SK-N-SH (cell line): ENCODE results near the gene STAG2. TPM values are rescaled to one million over a fixed set of nuclear protein-coding genes. Genes with fewer than 3 reads are reported as not detected.

Experiments used
- CTCF ChIA-PET: fragments of 300-600, 350-600 bp; formaldehyde crosslinking; extraction: SDS; loops from one replicate; lab custom pipeline; 2021; lab: Yijun Ruan, JAX
- POLR2A ChIA-PET: fragments of 350-600 bp; sonication (Branson Sonifier 250); formaldehyde crosslinking; extraction: SDS; loops from one replicate; lab custom pipeline; 2020; ENCODE audit warnings: antibody characterized with exemption, inconsistent platforms; lab: Yijun Ruan, JAX
- DNase-seq: peaks from one replicate; pipeline ENCODE4 v3.0.0; 2012
- H2AFZ ChIP-seq: fragments of 200-600 bp; sonication (generic); 2 replicates; pipeline ENCODE4 v1.8.1; 2016; ENCODE audit warnings: antibody characterized with exemption, mild to moderate bottlenecking, low read depth
- H3F3A ChIP-seq: fragments of 200-600 bp; sonication (generic); replicated peaks from 2 replicates; pipeline ENCODE3; 2016; ENCODE audit warnings: antibody characterized with exemption, mild to moderate bottlenecking; ENCODE audit not compliant: insufficient read depth
- H3K27ac ChIP-seq, 2 experiments: fragments of 200-500 bp in 1 of 2; fragments of 200-600 bp in 1 of 2; sonication (Bioruptor generic) in 1 of 2; sonication (generic), shearing (Covaris generic) in 1 of 2; 2 replicates each; pipeline versions ENCODE4 v1.5.1 to v1.6.1; 2014 to 2016; ENCODE audit warnings: low read depth in 2 of 2, inconsistent platforms in 1 of 2, low read length in 1 of 2, mild to moderate bottlenecking in 1 of 2, mixed read lengths in 1 of 2
- H3K27me3 ChIP-seq: fragments of 200-600 bp; sonication (generic), shearing (Covaris generic); 2 replicates; pipeline ENCODE4 v1.6.1; 2016; ENCODE audit warnings: mixed run types; ENCODE audit not compliant: insufficient read depth
- H3K36me3 ChIP-seq, 2 experiments: fragments of 200-500 bp in 1 of 2; fragments of 200-600 bp in 1 of 2; sonication (Bioruptor generic) in 1 of 2; sonication (generic) in 1 of 2; replicated peaks in 1 of 2; 2 replicates each; pipeline versions ENCODE3 to v1.5.1; 2014 to 2016; ENCODE audit warnings: low read length in 1 of 2, mild to moderate bottlenecking in 1 of 2; ENCODE audit not compliant: insufficient read depth in 2 of 2, control insufficient read depth in 1 of 2
- H3K4me1 ChIP-seq, 2 experiments: fragments of 200-500 bp in 1 of 2; fragments of 200-600 bp in 1 of 2; sonication (Bioruptor generic) in 1 of 2; sonication (generic), shearing (Covaris generic) in 1 of 2; 2 replicates each; pipeline versions ENCODE4 v1.5.1 to v1.6.1; 2014 to 2016; ENCODE audit warnings: low read depth in 1 of 2, low read length in 1 of 2, mixed run types in 1 of 2; ENCODE audit not compliant: insufficient read depth in 2 of 2, control insufficient read depth in 1 of 2
- H3K4me2 ChIP-seq: fragments of 200-600 bp; sonication (generic), shearing (Covaris generic); 2 replicates; pipeline ENCODE4 v1.6.1; 2017; ENCODE audit warnings: mixed run types
- H3K4me3 ChIP-seq, 2 experiments: fragments of 200-500 bp in 1 of 2; fragments of 200-600 bp in 1 of 2; sonication (Bioruptor generic) in 1 of 2; sonication (generic), shearing (Covaris generic) in 1 of 2; 2 replicates each; pipeline versions ENCODE4 v1.5.1 to v1.8.1; 2014 to 2016; ENCODE audit warnings: low read depth in 2 of 2, inconsistent platforms in 1 of 2, low read length in 1 of 2, mild to moderate bottlenecking in 1 of 2, mixed read lengths in 1 of 2, moderate library complexity in 1 of 2
- H3K79me2 ChIP-seq: fragments of 200-600 bp; sonication (generic); 2 replicates; pipeline ENCODE4 v1.8.1; 2017; ENCODE audit warnings: mild to moderate bottlenecking; ENCODE audit not compliant: insufficient read depth
- H3K9ac ChIP-seq: fragments of 200-600 bp; sonication (generic); 2 replicates; pipeline ENCODE4 v1.6.1; 2017; ENCODE audit warnings: mixed run types
- H3K9me2 ChIP-seq: fragments of 200-600 bp; sonication (generic); 2 replicates; pipeline ENCODE4 v1.6.1; 2017; ENCODE audit warnings: mixed run types
- H3K9me3 ChIP-seq: fragments of 200-600 bp; sonication (generic); 2 replicates; pipeline ENCODE4 v1.6.1; 2017; ENCODE audit warnings: mixed run types, mild to moderate bottlenecking, moderate library complexity
- H4K20me1 ChIP-seq: fragments of 200-600 bp; sonication (generic); 2 replicates; pipeline ENCODE4 v1.6.1; 2017; ENCODE audit warnings: mild to moderate bottlenecking, mixed run types; ENCODE audit not compliant: insufficient read depth
- CHD2 ChIP-seq: fragments of 150-350 bp; IDR thresholded peaks from 2 replicates; pipeline ENCODE4 v1.6.1; 2018; ENCODE audit warnings: low read length; ENCODE audit not compliant: partially characterized antibody
- ELF1 ChIP-seq: IDR thresholded peaks from 2 replicates; pipeline ENCODE4 v1.4.0; 2012
- EP300 ChIP-seq, 2 experiments: IDR thresholded peaks; 2 replicates each; pipeline versions ENCODE4 v1.4.0 to v1.6.1; 2012; ENCODE audit warnings: borderline replicate concordance in 1 of 2, low read depth in 1 of 2, low read length in 1 of 2
- FOXJ3 ChIP-seq: sonication (generic); formaldehyde crosslinking; IDR thresholded peaks from 2 replicates; pipeline ENCODE4 v1.5.1; 2020; ENCODE audit warnings: mild to moderate bottlenecking, missing genetic modification reagents
- FOXM1 ChIP-seq: IDR thresholded peaks from 2 replicates; pipeline ENCODE4 v1.4.0; 2012; ENCODE audit warnings: low read depth, mild to moderate bottlenecking
- GATA2 ChIP-seq: sonication (generic); formaldehyde crosslinking; IDR thresholded peaks from 2 replicates; pipeline ENCODE4 v1.5.0; 2020; ENCODE audit warnings: mild to moderate bottlenecking, missing genetic modification reagents
- JUND ChIP-seq: IDR thresholded peaks from 2 replicates; pipeline ENCODE4 v1.4.0; 2012
- MEF2A ChIP-seq: IDR thresholded peaks from 2 replicates; pipeline ENCODE4 v1.4.0; 2012; ENCODE audit warnings: low read depth, borderline replicate concordance
- NFIC ChIP-seq: IDR thresholded peaks from 2 replicates; pipeline ENCODE4 v1.4.0; 2012; ENCODE audit warnings: borderline replicate concordance
- POLR2AphosphoS5 ChIP-seq: IDR thresholded peaks from 2 replicates; pipeline ENCODE4 v1.6.1; 2012; ENCODE audit warnings: low read depth, low read length
- RCOR1 ChIP-seq: fragments of 150-350 bp; IDR thresholded peaks from 2 replicates; pipeline ENCODE4 v1.6.1; 2017; ENCODE audit warnings: antibody characterized with exemption, low read length
- RFX5 ChIP-seq: IDR thresholded peaks from 2 replicates; pipeline ENCODE4 v1.6.1; 2012; ENCODE audit warnings: mild to moderate bottlenecking, improper control_type of control experiment, low read length
- RXRA ChIP-seq: IDR thresholded peaks from 2 replicates; pipeline ENCODE4 v1.4.0; 2012; ENCODE audit warnings: low read depth, mild to moderate bottlenecking, borderline replicate concordance
- SIN3A ChIP-seq: IDR thresholded peaks from 2 replicates; pipeline ENCODE4 v1.6.1; 2012; ENCODE audit warnings: low read depth, mild to moderate bottlenecking, low read length, moderate library complexity, borderline replicate concordance
- SMC3 ChIP-seq: IDR thresholded peaks from 2 replicates; pipeline ENCODE4 v1.6.1; 2012; ENCODE audit warnings: low read depth, low read length, improper control_type of control experiment
- TAF1 ChIP-seq: IDR thresholded peaks from 2 replicates; pipeline ENCODE4 v1.6.1; 2012; ENCODE audit warnings: low read depth, mild to moderate bottlenecking, low read length, moderate library complexity, borderline replicate concordance
- TCF12 ChIP-seq: IDR thresholded peaks from 2 replicates; pipeline ENCODE4 v1.4.0; 2012
- TEAD4 ChIP-seq: IDR thresholded peaks from 2 replicates; pipeline ENCODE4 v1.4.0; 2012; ENCODE audit warnings: mild to moderate bottlenecking, borderline replicate concordance; ENCODE audit not compliant: insufficient read depth
- YY1 ChIP-seq: IDR thresholded peaks from 2 replicates; pipeline ENCODE4 v1.4.0; 2012; ENCODE audit warnings: low read depth, mild to moderate bottlenecking
- WGBS: methylation state at CpG from one replicate; pipeline ENCODE4 v1.1.6; 2017; ENCODE audit warnings: low lambda C conversion rate; 5-methylcytosine and 5-hydroxymethylcytosine counted together
- polyA plus RNA-seq, 3 experiments: library from polyadenylated mRNA; depleted of rRNA; stranded (reverse); fragments of >200 nt; gene quantifications; 2 replicates each; pipeline ENCODE4 v1.2.3, GENCODE V29; 2012
- TF ChIP-seq, protein P1 (sequence below): IDR thresholded peaks from 2 replicates; pipeline ENCODE4 v1.4.0; 2012; ENCODE audit warnings: low read depth, borderline replicate concordance
- TF ChIP-seq, protein P2 (sequence below): fragments of 200-600 bp; sonication (generic); IDR thresholded peaks from 2 replicates; pipeline ENCODE4 v1.6.1; 2017; ENCODE audit warnings: antibody characterized with exemption, mild to moderate bottlenecking, moderate library complexity
- TF ChIP-seq, protein P3 (sequence below): IDR thresholded peaks from 2 replicates; pipeline ENCODE4; 2012
- TF ChIP-seq, protein P4 (sequence below): IDR thresholded peaks from 2 replicates; pipeline ENCODE4 v1.4.0; 2012; ENCODE audit warnings: low read depth
- TF ChIP-seq, protein P5 (sequence below): fragments of 150-350 bp; IDR thresholded peaks from 2 replicates; pipeline ENCODE4 v1.6.1; 2016; ENCODE audit warnings: mild to moderate bottlenecking, low read depth, low read length

Gene STAG2
- polyA plus RNA-seq, 1 of the 3 experiments (the other 2 are of a cell fraction) = 11.3 TPM

DNA sequence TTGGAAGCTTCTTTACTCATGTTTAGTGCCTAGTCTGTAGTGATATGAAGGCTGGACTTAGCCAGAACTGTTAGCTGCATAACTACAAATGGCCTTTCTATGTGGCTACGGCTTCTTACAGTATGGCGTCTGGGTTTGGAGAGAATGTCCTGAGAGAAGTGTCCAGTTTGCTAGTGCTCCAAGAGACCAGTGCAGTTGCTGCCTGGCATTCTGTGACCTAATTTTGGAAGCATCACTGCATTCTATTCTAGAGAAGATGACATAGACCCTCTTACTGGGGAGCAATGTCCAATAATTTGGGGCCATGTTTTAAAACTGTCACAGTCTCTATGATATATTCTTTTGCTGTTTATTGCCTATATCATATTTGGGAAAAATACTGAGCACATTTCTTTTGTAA, 74.2 kb downstream of the STAG2 start (continued):
- TF ChIP-seq, protein P1, sequence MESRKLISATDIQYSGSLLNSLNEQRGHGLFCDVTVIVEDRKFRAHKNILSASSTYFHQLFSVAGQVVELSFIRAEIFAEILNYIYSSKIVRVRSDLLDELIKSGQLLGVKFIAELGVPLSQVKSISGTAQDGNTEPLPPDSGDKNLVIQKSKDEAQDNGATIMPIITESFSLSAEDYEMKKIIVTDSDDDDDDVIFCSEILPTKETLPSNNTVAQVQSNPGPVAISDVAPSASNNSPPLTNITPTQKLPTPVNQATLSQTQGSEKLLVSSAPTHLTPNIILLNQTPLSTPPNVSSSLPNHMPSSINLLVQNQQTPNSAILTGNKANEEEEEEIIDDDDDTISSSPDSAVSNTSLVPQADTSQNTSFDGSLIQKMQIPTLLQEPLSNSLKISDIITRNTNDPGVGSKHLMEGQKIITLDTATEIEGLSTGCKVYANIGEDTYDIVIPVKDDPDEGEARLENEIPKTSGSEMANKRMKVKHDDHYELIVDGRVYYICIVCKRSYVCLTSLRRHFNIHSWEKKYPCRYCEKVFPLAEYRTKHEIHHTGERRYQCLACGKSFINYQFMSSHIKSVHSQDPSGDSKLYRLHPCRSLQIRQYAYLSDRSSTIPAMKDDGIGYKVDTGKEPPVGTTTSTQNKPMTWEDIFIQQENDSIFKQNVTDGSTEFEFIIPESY = no peak
- TF ChIP-seq CHD2 = no peak
- TF ChIP-seq, protein P2, sequence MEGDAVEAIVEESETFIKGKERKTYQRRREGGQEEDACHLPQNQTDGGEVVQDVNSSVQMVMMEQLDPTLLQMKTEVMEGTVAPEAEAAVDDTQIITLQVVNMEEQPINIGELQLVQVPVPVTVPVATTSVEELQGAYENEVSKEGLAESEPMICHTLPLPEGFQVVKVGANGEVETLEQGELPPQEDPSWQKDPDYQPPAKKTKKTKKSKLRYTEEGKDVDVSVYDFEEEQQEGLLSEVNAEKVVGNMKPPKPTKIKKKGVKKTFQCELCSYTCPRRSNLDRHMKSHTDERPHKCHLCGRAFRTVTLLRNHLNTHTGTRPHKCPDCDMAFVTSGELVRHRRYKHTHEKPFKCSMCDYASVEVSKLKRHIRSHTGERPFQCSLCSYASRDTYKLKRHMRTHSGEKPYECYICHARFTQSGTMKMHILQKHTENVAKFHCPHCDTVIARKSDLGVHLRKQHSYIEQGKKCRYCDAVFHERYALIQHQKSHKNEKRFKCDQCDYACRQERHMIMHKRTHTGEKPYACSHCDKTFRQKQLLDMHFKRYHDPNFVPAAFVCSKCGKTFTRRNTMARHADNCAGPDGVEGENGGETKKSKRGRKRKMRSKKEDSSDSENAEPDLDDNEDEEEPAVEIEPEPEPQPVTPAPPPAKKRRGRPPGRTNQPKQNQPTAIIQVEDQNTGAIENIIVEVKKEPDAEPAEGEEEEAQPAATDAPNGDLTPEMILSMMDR = no peak
- TF ChIP-seq, all 33 proteins: peak for 0

DNA sequence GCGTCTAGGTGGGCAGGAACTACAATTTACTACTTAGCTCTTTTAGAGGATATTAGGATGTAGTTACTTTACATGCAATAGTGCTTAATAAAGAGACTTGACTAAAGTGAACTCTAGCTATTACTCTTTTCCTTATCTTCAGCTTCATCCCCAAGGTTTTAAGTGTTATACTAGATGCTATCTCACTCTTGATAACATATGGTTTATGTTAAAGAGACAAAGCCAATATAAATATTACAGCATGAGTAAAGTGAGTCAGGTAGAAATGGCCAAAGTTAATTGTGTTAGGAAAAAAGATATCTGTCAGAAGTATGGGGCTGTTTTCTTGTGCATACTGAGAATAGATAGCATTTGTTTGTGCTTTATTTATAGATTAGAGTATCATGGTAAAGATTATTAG, 80.5 kb downstream of the STAG2 start:
- DNase-seq = no peak
- Histone ChIP-seq H3K9me3 (no peaks in the 10 kb centered on the region), H3K9me2 (no peaks in the 10 kb centered on the region), H3K36me3 (peaks cover 12 to 32% of the 10 kb centered on the region in 2 experiments), H3F3A (peaks cover 4% of the 10 kb centered on the region), H4K20me1 (no peaks in the 10 kb centered on the region; the same call in 1 of the 2 replicates), H3K27ac (no peak overlapping the region), H3K9ac (no peak overlapping the region), H3K4me1 (no peaks in the 10 kb centered on the region), H3K4me2 (no peak overlapping the region), H2AFZ (no peak overlapping the region), H3K27me3 (no peaks in the 10 kb centered on the region), H3K79me2 (no peaks in the 10 kb centered on the region; the same call in 1 of the 2 replicates), H3K4me3 (no peak overlapping the region)
- whole genome bisulfite sequencing = 6% methylated on average over 1 of the region's 1 CpG
- CTCF ChIA-PET = interaction anchor here (0.7 to 0.9 kb wide), 2 partner anchors 22 to 56 kb away, joined by 3 read pairs; no protein-coding TSS in a partner anchor
- POLR2A ChIA-PET = no interaction called here
- TF ChIP-seq SMC3 (no peak), JUND (0 out of 2 replicates have a peak, but pooled peaks have one; percentile 12), MEF2A (no peak), YY1 (no peak), POLR2AphosphoS5 (0 out of 2 replicates have a peak, but pooled peaks have one; percentile 32), GATA2 (CRISPR knock-in tag) (no peak), CHD2 (no peak), FOXJ3 (CRISPR knock-in tag) (no peak), FOXM1 (no peak), TAF1 (no peak), RFX5 (no peak), RXRA (no peak), ELF1 (no peak), TCF12 (peak; percentile 84), RCOR1 (no peak), TEAD4 (peak; percentile 42; the same call in 1 of the 2 replicates), SIN3A (no peak), NFIC (0 out of 2 replicates have a peak, but pooled peaks have one; percentile 10), EP300 (IDR thresholded peaks at IDR 0.05; ENCODE audit: borderline replicate concordance in 1 of 2, low read depth in 1 of 2, low read length in 1 of 2) (no peak)
- TF ChIP-seq, protein P3, sequence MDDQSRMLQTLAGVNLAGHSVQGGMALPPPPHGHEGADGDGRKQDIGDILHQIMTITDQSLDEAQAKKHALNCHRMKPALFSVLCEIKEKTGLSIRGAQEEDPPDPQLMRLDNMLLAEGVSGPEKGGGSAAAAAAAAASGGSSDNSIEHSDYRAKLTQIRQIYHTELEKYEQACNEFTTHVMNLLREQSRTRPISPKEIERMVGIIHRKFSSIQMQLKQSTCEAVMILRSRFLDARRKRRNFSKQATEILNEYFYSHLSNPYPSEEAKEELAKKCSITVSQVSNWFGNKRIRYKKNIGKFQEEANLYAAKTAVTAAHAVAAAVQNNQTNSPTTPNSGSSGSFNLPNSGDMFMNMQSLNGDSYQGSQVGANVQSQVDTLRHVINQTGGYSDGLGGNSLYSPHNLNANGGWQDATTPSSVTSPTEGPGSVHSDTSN = peak; percentile 52
- TF ChIP-seq, protein P4, sequence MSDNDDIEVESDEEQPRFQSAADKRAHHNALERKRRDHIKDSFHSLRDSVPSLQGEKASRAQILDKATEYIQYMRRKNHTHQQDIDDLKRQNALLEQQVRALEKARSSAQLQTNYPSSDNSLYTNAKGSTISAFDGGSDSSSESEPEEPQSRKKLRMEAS = no peak
- TF ChIP-seq, protein P5, sequence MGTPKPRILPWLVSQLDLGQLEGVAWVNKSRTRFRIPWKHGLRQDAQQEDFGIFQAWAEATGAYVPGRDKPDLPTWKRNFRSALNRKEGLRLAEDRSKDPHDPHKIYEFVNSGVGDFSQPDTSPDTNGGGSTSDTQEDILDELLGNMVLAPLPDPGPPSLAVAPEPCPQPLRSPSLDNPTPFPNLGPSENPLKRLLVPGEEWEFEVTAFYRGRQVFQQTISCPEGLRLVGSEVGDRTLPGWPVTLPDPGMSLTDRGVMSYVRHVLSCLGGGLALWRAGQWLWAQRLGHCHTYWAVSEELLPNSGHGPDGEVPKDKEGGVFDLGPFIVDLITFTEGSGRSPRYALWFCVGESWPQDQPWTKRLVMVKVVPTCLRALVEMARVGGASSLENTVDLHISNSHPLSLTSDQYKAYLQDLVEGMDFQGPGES = no peak
